MCF 10A (cell line): ENCODE data around the gene PLEKHA5. TPM values are rescaled to one million over a fixed set of nuclear protein-coding genes. Genes with fewer than 3 reads are reported as not detected.

Source experiments
- BruUV-seq: library from RNA; stranded (reverse); fragments of 400-500 nt; replicated peaks from 2 replicates; lab custom pipeline; 2021; lab: Mats Ljungman, UMichigan
- CTCF ChIA-PET: fragments of 300-600 bp; sonication (Branson Sonifier 250); formaldehyde crosslinking; extraction: SDS; loops from one replicate; lab custom pipeline; 2021; ENCODE audit warnings: antibody characterized with exemption, inconsistent platforms; lab: Yijun Ruan, JAX
- POLR2A ChIA-PET: fragments of 300-600, 350-650 bp; sonication (Branson Sonifier 250); formaldehyde crosslinking; extraction: SDS; loops from one replicate; lab custom pipeline; 2020; ENCODE audit warnings: antibody characterized with exemption, inconsistent platforms; lab: Yijun Ruan, JAX
- DNase-seq: peaks from one replicate; pipeline ENCODE4 v3.0.0-alpha.2; 2018; ENCODE audit not compliant: unreplicated experiment
- H3K27ac Mint-ChIP-seq: one replicate; pipeline ENCODE4 v1.8.0; 2022; ENCODE audit warnings: mild to moderate bottlenecking, low read depth, mixed read lengths; ENCODE audit not compliant: unreplicated experiment
- H3K27me3 Mint-ChIP-seq: one replicate; pipeline ENCODE4 v1.8.0; 2022; ENCODE audit warnings: mixed read lengths; ENCODE audit not compliant: insufficient read depth, unreplicated experiment
- H3K36me3 Mint-ChIP-seq: one replicate; pipeline ENCODE4 v1.8.0; 2022; ENCODE audit warnings: mild to moderate bottlenecking, moderate library complexity, mixed read lengths; ENCODE audit not compliant: insufficient read depth, unreplicated experiment
- H3K4me1 Mint-ChIP-seq: one replicate; pipeline ENCODE4 v1.8.0; 2022; ENCODE audit warnings: mixed read lengths; ENCODE audit not compliant: insufficient read depth, unreplicated experiment
- H3K4me3 Mint-ChIP-seq: one replicate; pipeline ENCODE4 v1.8.0; 2022; ENCODE audit warnings: mild to moderate bottlenecking, moderate library complexity, mixed read lengths; ENCODE audit not compliant: unreplicated experiment
- H3K9me3 Mint-ChIP-seq: one replicate; pipeline ENCODE4 v1.8.0; 2022; ENCODE audit warnings: mixed read lengths; ENCODE audit not compliant: unreplicated experiment
- CTCF ChIP-seq: fragments of 200-600 bp; IDR thresholded peaks from one replicate; pipeline ENCODE4 v1.8.0; 2022; ENCODE audit warnings: antibody characterized with exemption, mild to moderate bottlenecking; ENCODE audit not compliant: unreplicated experiment
- intact Hi-C: fragments of 100-400 bp; cut with micrococcal nuclease; formaldehyde crosslinking; loops from 2 replicates; pipeline ENCODE4 v1.14.1; 2022
- total RNA-seq: library from RNA; stranded (reverse); gene quantifications from 2 replicates; pipeline ENCODE4 v1.2.3, GENCODE V29; 2022

Gene PLEKHA5
- total RNA-seq, 1 experiment from 2014 or later = 25.2 TPM

- Mint-ChIP-seq H3K27ac (no peak overlapping the region), H3K4me1 (peaks cover 31% of the 10 kb centered on the region), H3K4me3 (no peak overlapping the region), H3K9me3 (peaks cover 6% of the 10 kb centered on the region), H3K27me3 (no peaks in the 10 kb centered on the region), H3K36me3 (peaks cover 9% of the 10 kb centered on the region)
- DNase-seq = no peak
- ChIA-PET CTCF (interaction anchor here (1.2 kb wide), 1 partner anchor 9 kb away, joined by 7 read pairs; no protein-coding TSS in a partner anchor), POLR2A (no interaction called here)
- no peak for TF ChIP-seq CTCF
- intact Hi-C loops = no loop called here
- no TSS peak for BruUV-seq
Measured at GRCh38 chr12:19230896-19231295, 101.4 kb downstream of the PLEKHA5 start.

GRCh38 chr12:19234171-19234704 is 104.7 kb downstream of the PLEKHA5 start:
- peaks cover 19% of the 10 kb centered on the region for H3K4me1 Mint-ChIP-seq
- H3K27ac Mint-ChIP-seq = peak overlapping the region; percentile 75
- H3K9me3 Mint-ChIP-seq = peaks cover 4% of the 10 kb centered on the region
- no peaks in the 10 kb centered on the region for H3K27me3 Mint-ChIP-seq
- peak; percentile 51 for DNase-seq
- no TSS peak for BruUV-seq
- intact Hi-C loops = no loop called here
- TF ChIP-seq CTCF = no peak
- ChIA-PET POLR2A (interaction anchor here (0.6 to 1.2 kb wide), 6 partner anchors 8 to 46 kb away, joined by 3 to 4 read pairs (median 3); no protein-coding TSS in a partner anchor), CTCF (interaction anchor here (0.5 to 0.6 kb wide), 2 partner anchors 22 to 1420 kb away, joined by 3 to 6 read pairs; no protein-coding TSS in a partner anchor)
- no peak overlapping the region for H3K4me3 Mint-ChIP-seq
- peaks cover 6% of the 10 kb centered on the region for H3K36me3 Mint-ChIP-seq

GRCh38 chr12:19234981-19235871 is 105.7 kb downstream of the PLEKHA5 start:
- DNase-seq = no peak
- intact Hi-C loops = no loop called here
- Mint-ChIP-seq H3K27ac (peak overlapping the region; percentile 75), H3K27me3 (no peaks in the 10 kb centered on the region), H3K36me3 (no peaks in the 10 kb centered on the region), H3K4me3 (no peak overlapping the region), H3K4me1 (peaks cover 19% of the 10 kb centered on the region), H3K9me3 (no peaks in the 10 kb centered on the region)
- CTCF ChIA-PET = interaction anchor here (0.7 to 1.1 kb wide), 2 partner anchors 7 to 13 kb away, joined by 4 to 5 read pairs; no protein-coding TSS in a partner anchor
- BruUV-seq = no TSS peak
- POLR2A ChIA-PET = interaction anchor here (0.6 to 1.1 kb wide), 4 partner anchors 9 to 865 kb away, joined by 3 to 4 read pairs (median 4); no protein-coding TSS in a partner anchor
- TF ChIP-seq CTCF = no peak

- Mint-ChIP-seq H3K4me1 (peaks cover 19% of the 10 kb centered on the region), H3K36me3 (no peaks in the 10 kb centered on the region), H3K4me3 (no peak overlapping the region), H3K27me3 (no peaks in the 10 kb centered on the region), H3K27ac (no peak overlapping the region), H3K9me3 (no peaks in the 10 kb centered on the region)
- intact Hi-C loops = no loop called here
- ChIA-PET CTCF (interaction anchor here (1.1 to 1.4 kb wide), 3 partner anchors 9 to 22 kb away, joined by 3 to 13 read pairs (median 4); no protein-coding TSS in a partner anchor), POLR2A (interaction anchor here (0.6 to 1.2 kb wide), 4 partner anchors 11 to 171 kb away, joined by 3 to 6 read pairs (median 3); no protein-coding TSS in a partner anchor)
- TF ChIP-seq CTCF = no peak
- BruUV-seq = no TSS peak
- peak; percentile 29 for DNase-seq
Measured at GRCh38 chr12:19236656-19237055, 107.1 kb downstream of the PLEKHA5 start.
